ENCODE measurements around the gene THAP3. TPM values are rescaled to one million over a fixed set of nuclear protein-coding genes. Genes with fewer than 3 reads are reported as not detected.

The THAP3 gene
- total RNA-seq, 2 experiments from 2014 or later, result 15.2 to 18.7 TPM

DNA sequence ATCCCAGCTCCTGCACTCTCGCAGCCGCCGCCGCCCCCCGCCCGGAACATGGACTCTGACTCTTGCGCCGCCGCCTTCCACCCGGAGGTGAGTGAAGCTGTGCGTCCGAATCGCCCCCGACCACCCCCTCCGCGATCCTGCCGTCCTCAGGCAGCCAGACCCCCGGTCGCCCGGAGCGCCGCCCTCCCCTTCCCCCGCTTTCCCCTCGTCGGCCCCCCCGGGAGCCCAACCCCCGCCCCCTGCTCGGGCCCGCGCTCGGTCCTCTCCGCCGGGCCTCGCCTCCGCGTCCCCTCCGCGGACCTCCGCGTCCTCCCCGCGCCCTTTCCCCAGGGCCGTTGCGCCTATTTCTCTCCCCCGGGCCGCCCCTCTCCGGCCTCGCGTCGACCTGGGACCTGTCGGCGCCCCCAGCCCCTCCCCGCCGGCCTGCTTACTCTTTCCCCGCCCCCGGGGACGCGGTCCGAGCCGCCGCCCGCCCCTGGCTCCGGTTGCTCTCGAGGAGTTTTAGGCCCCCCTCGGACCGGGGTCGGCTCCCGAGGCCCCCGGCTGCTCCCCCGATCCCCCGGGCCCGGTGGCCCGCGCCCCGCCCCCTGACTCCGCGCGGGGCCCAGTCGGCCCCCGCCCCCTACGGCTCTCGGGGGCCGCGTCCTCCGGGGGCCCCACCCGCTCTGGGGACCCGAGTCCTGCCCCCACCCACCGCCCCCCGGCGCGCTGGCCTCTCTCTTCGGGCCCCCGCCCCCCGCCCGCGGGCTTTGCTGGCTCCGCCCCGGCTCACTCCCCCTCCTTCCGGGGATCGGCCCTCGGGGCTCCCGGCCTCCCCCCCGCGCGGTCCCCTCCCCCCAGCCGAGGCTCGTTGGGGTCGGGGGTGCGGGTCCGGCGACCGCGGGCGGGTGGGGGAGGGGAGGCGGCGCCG lies 10.4 kb upstream of the THAP3 start:
- Mint-ChIP-seq H3K4me3 (peak overlapping the region; percentile 98), H3K36me3 (ENCODE audit: low read depth) (peaks cover 22% of the 10 kb centered on the region), H3K27me3 (no peaks in the 10 kb centered on the region), H3K27ac (no peak overlapping the region), H3K9me3 (no peaks in the 10 kb centered on the region), H3K4me1 (ENCODE audit: low read depth) (peaks cover 26% of the 10 kb centered on the region)
- TF ChIP-seq, protein P1, sequence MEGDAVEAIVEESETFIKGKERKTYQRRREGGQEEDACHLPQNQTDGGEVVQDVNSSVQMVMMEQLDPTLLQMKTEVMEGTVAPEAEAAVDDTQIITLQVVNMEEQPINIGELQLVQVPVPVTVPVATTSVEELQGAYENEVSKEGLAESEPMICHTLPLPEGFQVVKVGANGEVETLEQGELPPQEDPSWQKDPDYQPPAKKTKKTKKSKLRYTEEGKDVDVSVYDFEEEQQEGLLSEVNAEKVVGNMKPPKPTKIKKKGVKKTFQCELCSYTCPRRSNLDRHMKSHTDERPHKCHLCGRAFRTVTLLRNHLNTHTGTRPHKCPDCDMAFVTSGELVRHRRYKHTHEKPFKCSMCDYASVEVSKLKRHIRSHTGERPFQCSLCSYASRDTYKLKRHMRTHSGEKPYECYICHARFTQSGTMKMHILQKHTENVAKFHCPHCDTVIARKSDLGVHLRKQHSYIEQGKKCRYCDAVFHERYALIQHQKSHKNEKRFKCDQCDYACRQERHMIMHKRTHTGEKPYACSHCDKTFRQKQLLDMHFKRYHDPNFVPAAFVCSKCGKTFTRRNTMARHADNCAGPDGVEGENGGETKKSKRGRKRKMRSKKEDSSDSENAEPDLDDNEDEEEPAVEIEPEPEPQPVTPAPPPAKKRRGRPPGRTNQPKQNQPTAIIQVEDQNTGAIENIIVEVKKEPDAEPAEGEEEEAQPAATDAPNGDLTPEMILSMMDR (IDR thresholded peaks at IDR 0.05), result no peak
- DNase-seq (peak in 11 of 14 experiments; percentile 36 to 71 (median 54)), ATAC-seq (ENCODE audit: poor library complexity) (no peak)
- Histone ChIP-seq H3K4me1 (ENCODE audit: insufficient read depth, low read length) (peaks cover 18% of the 10 kb centered on the region), H3K4me3 (ENCODE audit: low read length) (peak overlapping the region; percentile 54), H3K9me3 (ENCODE audit: control insufficient read depth in 1 of 2, insufficient read depth in 1 of 2, low read length in 2 of 2) (no peaks in the 10 kb centered on the region), H3K36me3 (ENCODE audit: insufficient read depth, low read length) (peaks cover 9% of the 10 kb centered on the region), H3K27ac (ENCODE audit: low read depth in 1 of 2, low read length in 2 of 2) (peak overlapping the region in 1 of 2 donors; percentile 35), H3K27me3 (ENCODE audit: control insufficient read depth in 1 of 2, insufficient read depth in 2 of 2, low read length in 2 of 2) (no peaks in the 10 kb centered on the region)
- intact Hi-C loops (cut with DNase I, micrococcal nuclease), result no loop called here
- ChIA-PET CTCF (interaction anchor here (0.8 kb wide), 2 partner anchors 11 to 60 kb away, joined by 3 read pairs; partner anchors contain the start of gene NOL9), POLR2A (interaction anchor here (1.1 to 1.3 kb wide), 3 partner anchors 11 to 35 kb away, joined by 7 to 20 read pairs (median 7); partner anchors contain the start of genes KLHL21 and ZBTB48)

DNA sequence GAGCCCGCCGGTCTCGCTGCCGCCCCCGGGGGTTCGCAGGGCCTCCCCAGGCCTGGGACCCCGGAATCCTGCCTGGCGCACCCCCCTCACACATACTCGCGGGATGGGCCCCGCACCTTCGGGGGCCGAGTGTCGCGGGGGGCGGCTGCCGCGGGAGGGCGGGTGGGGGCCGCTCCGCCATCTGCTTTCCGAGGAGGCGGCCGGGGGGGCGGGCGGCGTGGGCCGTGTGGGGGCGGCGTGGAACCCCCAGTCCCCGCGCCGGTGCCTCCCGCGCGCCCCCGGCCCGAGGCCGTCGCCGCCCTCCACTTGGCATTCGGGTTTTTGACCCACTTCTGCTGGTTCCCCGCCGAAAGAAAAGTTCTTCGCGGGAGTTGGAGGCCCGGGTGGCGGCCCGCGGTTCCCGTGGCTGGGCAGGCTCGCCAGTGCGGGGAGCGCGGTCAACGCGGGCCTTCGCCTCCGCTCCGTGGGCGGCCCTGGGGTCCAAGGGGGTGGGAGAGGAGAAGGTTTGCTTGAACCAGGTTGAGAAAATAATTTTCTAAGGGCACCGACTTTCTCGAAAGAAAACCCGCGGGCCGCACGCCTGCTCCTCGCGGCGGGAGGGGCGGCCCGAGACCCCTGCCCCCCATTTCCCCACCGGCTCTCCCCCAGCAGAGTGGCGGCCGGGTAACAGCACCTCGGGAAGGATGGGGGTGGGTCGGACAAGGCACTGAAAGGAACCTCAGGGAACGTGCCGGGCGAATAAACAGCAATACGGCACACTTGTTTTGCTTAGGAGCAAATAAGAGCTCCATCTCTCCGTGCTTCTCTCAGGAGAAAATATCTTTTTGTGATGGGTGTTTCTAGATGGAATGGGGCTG lies 9.5 kb upstream of the THAP3 start:
- Histone ChIP-seq H3K9me3 (ENCODE audit: control insufficient read depth in 1 of 2, insufficient read depth in 1 of 2, low read length in 2 of 2) (no peaks in the 10 kb centered on the region), H3K27ac (ENCODE audit: low read depth in 1 of 2, low read length in 2 of 2) (peak overlapping the region in 1 of 2 donors; percentile 7), H3K4me3 (ENCODE audit: low read length) (peak overlapping the region; percentile 44), H3K4me1 (ENCODE audit: insufficient read depth, low read length) (peaks cover 18% of the 10 kb centered on the region), H3K36me3 (ENCODE audit: insufficient read depth, low read length) (peaks cover 18% of the 10 kb centered on the region), H3K27me3 (ENCODE audit: control insufficient read depth in 1 of 2, insufficient read depth in 2 of 2, low read length in 2 of 2) (no peaks in the 10 kb centered on the region)
- Mint-ChIP-seq H3K9me3 (no peaks in the 10 kb centered on the region), H3K27me3 (no peaks in the 10 kb centered on the region), H3K36me3 (ENCODE audit: low read depth) (peaks cover 27% of the 10 kb centered on the region), H3K27ac (peak overlapping the region; percentile 73), H3K4me3 (peak overlapping the region; percentile 79), H3K4me1 (ENCODE audit: low read depth) (peaks cover 26% of the 10 kb centered on the region)
- DNase-seq (peak in 3 of 14 experiments; percentile 10 to 37 (median 34)), ATAC-seq (ENCODE audit: poor library complexity) (no peak)
- ChIA-PET CTCF (interaction anchor here (0.6 to 2.5 kb wide), 5 partner anchors 9 to 189 kb away, joined by 3 to 11 read pairs (median 3); partner anchors contain the start of genes NOL9 and THAP3), POLR2A (interaction anchor here (1.2 to 3.9 kb wide), 4 partner anchors 10 to 15 kb away, joined by 3 to 24 read pairs (median 8); partner anchors contain the start of genes KLHL21 and THAP3)
- intact Hi-C loops (cut with DNase I, micrococcal nuclease), result no loop called here
- TF ChIP-seq, protein P1 (IDR thresholded peaks at IDR 0.05), result no peak

DNA sequence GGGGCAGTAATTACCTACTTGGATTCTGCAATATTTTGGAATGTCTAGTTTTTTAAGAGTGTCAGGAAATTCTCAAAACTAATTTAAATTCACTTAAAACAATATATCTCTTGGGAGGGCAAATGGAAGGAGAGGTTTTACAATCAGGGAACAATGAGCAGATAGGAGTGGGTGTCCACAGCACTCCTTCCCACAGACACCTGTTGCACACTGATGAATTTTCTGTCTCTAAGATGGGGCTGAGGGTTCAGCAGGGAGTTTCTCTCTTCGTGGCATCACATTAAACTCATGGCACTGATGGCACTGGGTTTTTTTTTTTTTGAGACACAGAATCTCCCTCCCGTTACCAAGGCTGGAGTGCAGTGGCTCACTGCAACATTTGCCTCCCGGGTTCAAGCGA lies 5.6 kb upstream of the THAP3 start:
- Mint-ChIP-seq H3K9me3 (no peaks in the 10 kb centered on the region), H3K4me3 (no peak overlapping the region), H3K27me3 (no peaks in the 10 kb centered on the region), H3K4me1 (ENCODE audit: low read depth) (peaks cover 8% of the 10 kb centered on the region), H3K27ac (no peak overlapping the region), H3K36me3 (ENCODE audit: low read depth) (peaks cover 33% of the 10 kb centered on the region)
- TF ChIP-seq, protein P1 (IDR thresholded peaks at IDR 0.05), result no peak
- H3K27me3 ChIP-seq (ENCODE audit: control insufficient read depth in 1 of 2, insufficient read depth in 2 of 2, low read length in 2 of 2), result no peaks in the 10 kb centered on the region
- ATAC-seq (ENCODE audit: poor library complexity) (no peak), DNase-seq (no peak)
- no peak overlapping the region for H3K27ac ChIP-seq (ENCODE audit: low read depth in 1 of 2, low read length in 2 of 2)
- ChIA-PET POLR2A (interaction anchor here (3.9 kb wide), 1 partner anchor 17 kb away, joined by 24 read pairs; the partner anchor contains the start of gene KLHL21), CTCF (no interaction called here)
- H3K9me3 ChIP-seq (ENCODE audit: control insufficient read depth in 1 of 2, insufficient read depth in 1 of 2, low read length in 2 of 2), result no peaks in the 10 kb centered on the region
- H3K36me3 ChIP-seq (ENCODE audit: insufficient read depth, low read length), result peaks cover 32% of the 10 kb centered on the region
- intact Hi-C loops (cut with DNase I, micrococcal nuclease), result no loop called here
- no peak overlapping the region for H3K4me3 ChIP-seq (ENCODE audit: low read length)
- peaks cover 8% of the 10 kb centered on the region for H3K4me1 ChIP-seq (ENCODE audit: insufficient read depth, low read length)
